Endometrium (tissue), 2 donors: Measurements from ENCODE around the gene DGCR2.
"Not testable (repeated sequence)": the region's sequence is repeated elsewhere in the genome, so short reads cannot be mapped to it uniquely, and the experiment has no call there.

Experiments
- FAIRE-seq: peaks from 2 replicates; lab custom pipeline; 2012; peaks lifted over from hg19 to GRCh38; lab: Jason Lieb, UNC
- donor health status: control.
- donor health status: control.

Gene DGCR2

GRCh38 chr22:19058713-19059451 lies 63.3 kb downstream of the DGCR2 start:
- FAIRE-seq = no peak

- no peak for FAIRE-seq
These were observed 64.2 kb downstream of the DGCR2 start for GRCh38 chr22:19057999-19058491.

- no peak for FAIRE-seq
These were observed 64.7 kb downstream of the DGCR2 start for GRCh38 chr22:19057539-19057938.

- FAIRE-seq = no peak
These were observed 65.2 kb downstream of the DGCR2 start for GRCh38 chr22:19056951-19057401.

- FAIRE-seq = no peak
These were observed 66.4 kb downstream of the DGCR2 start for GRCh38 chr22:19055801-19056200.

- FAIRE-seq = no peak
These were observed 69.2 kb downstream of the DGCR2 start for GRCh38 chr22:19052941-19053541.

GRCh38 chr22:19051381-19052072 lies 70.7 kb downstream of the DGCR2 start:
- FAIRE-seq = no peak

- not testable (repeated sequence) for FAIRE-seq
These were observed 71.4 kb downstream of the DGCR2 start for GRCh38 chr22:19050847-19051246.

- no peak for FAIRE-seq
These were observed 72.1 kb downstream of the DGCR2 start for GRCh38 chr22:19050117-19050516.

GRCh38 chr22:19048531-19048930 lies 73.7 kb downstream of the DGCR2 start:
- FAIRE-seq = no peak

GRCh38 chr22:19047993-19048392 lies 74.2 kb downstream of the DGCR2 start:
- FAIRE-seq = no peak

GRCh38 chr22:19046719-19047609 lies 75.2 kb downstream of the DGCR2 start:
- FAIRE-seq = no peak

GRCh38 chr22:19046287-19046686 lies 75.9 kb downstream of the DGCR2 start:
- FAIRE-seq = no peak

GRCh38 chr22:19045094-19045493 lies 77.1 kb downstream of the DGCR2 start:
- FAIRE-seq = no peak

- no peak for FAIRE-seq
These were observed 77.8 kb downstream of the DGCR2 start for GRCh38 chr22:19044381-19044780.

- FAIRE-seq = no peak
These were observed 78.8 kb downstream of the DGCR2 start for GRCh38 chr22:19043121-19044085.

- FAIRE-seq = no peak
These were observed 79.7 kb downstream of the DGCR2 start for GRCh38 chr22:19042285-19043120.

GRCh38 chr22:19041704-19042074 lies 80.5 kb downstream of the DGCR2 start:
- FAIRE-seq = no peak

GRCh38 chr22:19040888-19041703 lies 81.1 kb downstream of the DGCR2 start:
- FAIRE-seq = no peak
